SK-N-SH (cell line): ENCODE measurements around the gene AWAT2.

Source experiments
- CHD2 ChIP-seq: fragments of 150-350 bp; IDR thresholded peaks from 2 replicates; pipeline ENCODE4 v1.6.1; 2018; ENCODE audit warnings: low read length; ENCODE audit not compliant: partially characterized antibody
- SIN3A ChIP-seq: IDR thresholded peaks from 2 replicates; pipeline ENCODE4 v1.6.1; 2012; ENCODE audit warnings: low read depth, mild to moderate bottlenecking, low read length, moderate library complexity, borderline replicate concordance
- TF ChIP-seq, protein P1 (sequence below): fragments of 200-600 bp; sonication (generic); IDR thresholded peaks from 2 replicates; pipeline ENCODE4 v1.6.1; 2017; ENCODE audit warnings: antibody characterized with exemption, mild to moderate bottlenecking, moderate library complexity

DNA sequence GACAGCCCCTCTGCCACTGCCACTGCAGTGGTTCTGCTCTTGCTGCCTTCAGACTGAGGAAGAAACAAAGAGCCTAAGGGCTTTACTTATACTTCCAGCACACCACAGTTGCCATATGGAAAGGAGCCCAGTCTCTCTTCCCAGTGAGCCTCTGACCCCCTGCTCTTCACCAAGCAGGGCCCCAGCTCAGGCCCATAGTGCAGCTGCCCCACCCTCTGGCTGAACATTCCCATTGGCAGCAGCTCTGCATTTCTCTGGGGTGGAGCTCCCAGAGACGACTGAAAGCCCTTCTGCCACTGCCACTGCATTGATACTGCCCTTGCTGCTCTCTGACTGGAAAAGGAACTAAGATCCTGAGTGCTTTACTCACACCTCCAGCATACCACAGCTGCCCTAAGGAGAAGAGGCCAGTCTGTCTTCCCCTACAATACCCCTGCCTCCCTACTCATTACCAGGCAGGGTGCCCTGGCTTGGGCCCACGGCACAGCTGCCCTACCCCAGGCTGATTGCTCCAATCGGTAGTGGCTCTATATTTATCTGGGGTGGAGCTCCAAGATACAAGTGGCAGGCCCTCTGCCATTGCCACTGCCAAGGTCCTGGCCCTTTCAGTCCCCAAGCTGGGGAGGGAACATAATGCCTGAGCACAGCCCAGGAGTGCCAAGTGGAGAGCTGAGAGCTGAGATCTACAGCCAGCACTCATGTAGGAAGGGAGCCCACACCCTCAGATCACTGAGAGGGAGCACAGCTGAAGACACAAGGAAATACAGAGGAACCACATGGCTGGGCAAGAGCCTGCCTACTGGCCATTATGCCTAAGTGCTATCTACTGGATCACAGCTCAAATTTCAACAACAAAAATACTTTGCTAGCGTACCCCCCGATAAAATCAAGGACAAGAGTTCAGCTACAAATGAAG, 36.0 kb downstream of the AWAT2 start:
- TF ChIP-seq CHD2 (no peak), SIN3A (no peak)
- TF ChIP-seq, protein P1, sequence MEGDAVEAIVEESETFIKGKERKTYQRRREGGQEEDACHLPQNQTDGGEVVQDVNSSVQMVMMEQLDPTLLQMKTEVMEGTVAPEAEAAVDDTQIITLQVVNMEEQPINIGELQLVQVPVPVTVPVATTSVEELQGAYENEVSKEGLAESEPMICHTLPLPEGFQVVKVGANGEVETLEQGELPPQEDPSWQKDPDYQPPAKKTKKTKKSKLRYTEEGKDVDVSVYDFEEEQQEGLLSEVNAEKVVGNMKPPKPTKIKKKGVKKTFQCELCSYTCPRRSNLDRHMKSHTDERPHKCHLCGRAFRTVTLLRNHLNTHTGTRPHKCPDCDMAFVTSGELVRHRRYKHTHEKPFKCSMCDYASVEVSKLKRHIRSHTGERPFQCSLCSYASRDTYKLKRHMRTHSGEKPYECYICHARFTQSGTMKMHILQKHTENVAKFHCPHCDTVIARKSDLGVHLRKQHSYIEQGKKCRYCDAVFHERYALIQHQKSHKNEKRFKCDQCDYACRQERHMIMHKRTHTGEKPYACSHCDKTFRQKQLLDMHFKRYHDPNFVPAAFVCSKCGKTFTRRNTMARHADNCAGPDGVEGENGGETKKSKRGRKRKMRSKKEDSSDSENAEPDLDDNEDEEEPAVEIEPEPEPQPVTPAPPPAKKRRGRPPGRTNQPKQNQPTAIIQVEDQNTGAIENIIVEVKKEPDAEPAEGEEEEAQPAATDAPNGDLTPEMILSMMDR, result no peak
